ENCODE data around the gene EPB41L1. TPM values are rescaled to one million over a fixed set of nuclear protein-coding genes. Genes with fewer than 3 reads are reported as not detected.

EPB41L1 gene
- polyA plus RNA-seq, 1 donor (not counting 4 experiments of a cell fraction or from before 2014, with no cell fraction given) = 1.2 TPM

DNA sequence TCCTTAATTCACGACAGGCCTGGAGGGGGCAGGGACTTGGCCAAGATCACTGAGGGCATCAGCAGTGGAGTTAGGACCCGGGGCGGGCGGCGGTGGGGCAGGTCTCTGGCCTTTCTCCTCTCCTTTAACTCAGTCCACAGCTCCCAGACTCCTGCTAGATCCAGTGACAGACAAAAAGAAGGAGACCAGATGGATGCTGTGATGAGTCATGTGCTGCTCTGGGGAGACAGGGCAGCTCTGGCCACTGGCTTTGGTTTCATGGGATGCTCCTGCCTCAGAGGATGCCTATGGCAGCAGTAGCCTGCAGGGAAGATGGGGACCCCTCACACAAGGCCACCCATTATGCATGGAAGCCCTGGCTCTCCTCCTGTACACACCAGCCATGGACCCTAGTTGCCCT lies 20.5 kb downstream of the EPB41L1 start:
- Histone ChIP-seq H3K27me3 (ENCODE audit: control insufficient read depth, extremely low read depth, insufficient read depth, low read length) (no peaks in the 10 kb centered on the region), H3K4me3 (ENCODE audit: control insufficient read depth in 2 of 3, extremely low read depth in 1 of 3, insufficient read depth in 2 of 3, low read depth in 1 of 3, low read length in 3 of 3) (no peak overlapping the region), H3K9ac (ENCODE audit: control insufficient read depth, extremely low read depth, insufficient read depth, low read length) (no peak overlapping the region), H3K9me1 (ENCODE audit: control insufficient read depth, extremely low read depth, insufficient read depth, low read length) (no peaks in the 10 kb centered on the region), H3K27ac (ENCODE audit: control insufficient read depth, insufficient read depth, low read length) (no peak overlapping the region), H3K79me2 (ENCODE audit: control insufficient read depth, insufficient read depth, low read length) (no peaks in the 10 kb centered on the region), H4K20me1 (ENCODE audit: control insufficient read depth, extremely low read depth, insufficient read depth, low read length) (no peaks in the 10 kb centered on the region), H2AFZ (ENCODE audit: control insufficient read depth, low read length) (no peak overlapping the region), H3K4me2 (ENCODE audit: control insufficient read depth, extremely low read depth, insufficient read depth, low read depth, low read length) (no peak overlapping the region), H3K4me1 (ENCODE audit: control insufficient read depth, extremely low read depth, insufficient read depth, low read length) (no peaks in the 10 kb centered on the region), H3K9me3 (ENCODE audit: control insufficient read depth, low read depth, low read length) (no peaks in the 10 kb centered on the region), H3K36me3 (ENCODE audit: control insufficient read depth in 2 of 2, extremely low read depth in 1 of 2, insufficient read depth in 2 of 2, low read length in 2 of 2) (no peaks in the 10 kb centered on the region)
- no peak for DNase-seq (ENCODE audit: low read depth, low spot score)
- TF ChIP-seq, protein P1, sequence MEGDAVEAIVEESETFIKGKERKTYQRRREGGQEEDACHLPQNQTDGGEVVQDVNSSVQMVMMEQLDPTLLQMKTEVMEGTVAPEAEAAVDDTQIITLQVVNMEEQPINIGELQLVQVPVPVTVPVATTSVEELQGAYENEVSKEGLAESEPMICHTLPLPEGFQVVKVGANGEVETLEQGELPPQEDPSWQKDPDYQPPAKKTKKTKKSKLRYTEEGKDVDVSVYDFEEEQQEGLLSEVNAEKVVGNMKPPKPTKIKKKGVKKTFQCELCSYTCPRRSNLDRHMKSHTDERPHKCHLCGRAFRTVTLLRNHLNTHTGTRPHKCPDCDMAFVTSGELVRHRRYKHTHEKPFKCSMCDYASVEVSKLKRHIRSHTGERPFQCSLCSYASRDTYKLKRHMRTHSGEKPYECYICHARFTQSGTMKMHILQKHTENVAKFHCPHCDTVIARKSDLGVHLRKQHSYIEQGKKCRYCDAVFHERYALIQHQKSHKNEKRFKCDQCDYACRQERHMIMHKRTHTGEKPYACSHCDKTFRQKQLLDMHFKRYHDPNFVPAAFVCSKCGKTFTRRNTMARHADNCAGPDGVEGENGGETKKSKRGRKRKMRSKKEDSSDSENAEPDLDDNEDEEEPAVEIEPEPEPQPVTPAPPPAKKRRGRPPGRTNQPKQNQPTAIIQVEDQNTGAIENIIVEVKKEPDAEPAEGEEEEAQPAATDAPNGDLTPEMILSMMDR (optimal IDR thresholded peaks at IDR 0.05 in 1 of 3, IDR thresholded peaks at IDR 0.05 in 1 of 3, conservative IDR thresholded peaks at IDR 0.05 in 1 of 3; ENCODE audit: extremely low read depth in 1 of 3, insufficient read depth in 2 of 3, low read length in 3 of 3) = no peak
- TF ChIP-seq EZH2 (IDR thresholded peaks at IDR 0.05; ENCODE audit: low read length) = no peak
- no peak for FAIRE-seq
- dilution Hi-C loops (cut with MboI; ENCODE audit: extremely low pct_ligation_motif_present, low sequenced_read_pairs) = no loop called here

DNA sequence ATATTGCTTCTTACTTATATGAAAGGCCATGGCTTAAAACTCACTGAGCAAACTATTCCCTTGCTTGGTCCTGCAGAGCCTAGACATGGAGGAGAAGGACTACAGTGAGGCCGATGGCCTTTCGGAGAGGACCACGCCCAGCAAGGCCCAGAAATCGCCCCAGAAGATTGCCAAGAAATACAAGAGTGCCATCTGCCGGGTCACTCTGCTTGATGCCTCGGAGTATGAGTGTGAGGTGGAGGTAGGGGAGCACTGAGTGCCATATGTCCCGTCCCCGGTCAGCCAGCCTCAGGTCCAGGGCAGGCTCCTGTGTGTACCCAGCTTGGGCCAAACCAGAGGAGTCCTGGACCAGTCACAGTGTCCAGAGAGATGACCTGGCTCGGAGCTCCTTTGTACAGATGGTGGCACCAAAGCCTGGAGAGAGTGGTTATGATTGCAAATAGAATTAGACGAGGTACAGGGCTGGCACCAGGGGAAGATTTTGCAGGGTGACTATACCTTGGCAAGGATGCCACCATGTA lies 21.0 kb downstream of the EPB41L1 start:
- Histone ChIP-seq H3K4me2 (ENCODE audit: control insufficient read depth, extremely low read depth, insufficient read depth, low read depth, low read length) (no peak overlapping the region), H3K4me1 (ENCODE audit: control insufficient read depth, extremely low read depth, insufficient read depth, low read length) (no peaks in the 10 kb centered on the region), H3K4me3 (ENCODE audit: control insufficient read depth in 2 of 3, extremely low read depth in 1 of 3, insufficient read depth in 2 of 3, low read depth in 1 of 3, low read length in 3 of 3) (no peak overlapping the region), H3K9me3 (ENCODE audit: control insufficient read depth, low read depth, low read length) (no peaks in the 10 kb centered on the region), H3K36me3 (ENCODE audit: control insufficient read depth in 2 of 2, extremely low read depth in 1 of 2, insufficient read depth in 2 of 2, low read length in 2 of 2) (no peaks in the 10 kb centered on the region), H3K27me3 (ENCODE audit: control insufficient read depth, extremely low read depth, insufficient read depth, low read length) (no peaks in the 10 kb centered on the region), H3K27ac (ENCODE audit: control insufficient read depth, insufficient read depth, low read length) (no peak overlapping the region), H4K20me1 (ENCODE audit: control insufficient read depth, extremely low read depth, insufficient read depth, low read length) (no peaks in the 10 kb centered on the region), H3K9ac (ENCODE audit: control insufficient read depth, extremely low read depth, insufficient read depth, low read length) (no peak overlapping the region), H3K9me1 (ENCODE audit: control insufficient read depth, extremely low read depth, insufficient read depth, low read length) (no peaks in the 10 kb centered on the region), H3K79me2 (ENCODE audit: control insufficient read depth, insufficient read depth, low read length) (no peaks in the 10 kb centered on the region), H2AFZ (ENCODE audit: control insufficient read depth, low read length) (no peak overlapping the region)
- no peak for DNase-seq (ENCODE audit: low read depth, low spot score)
- TF ChIP-seq, protein P1 (optimal IDR thresholded peaks at IDR 0.05 in 1 of 3, IDR thresholded peaks at IDR 0.05 in 1 of 3, conservative IDR thresholded peaks at IDR 0.05 in 1 of 3; ENCODE audit: extremely low read depth in 1 of 3, insufficient read depth in 2 of 3, low read length in 3 of 3) = no peak
- no peak for TF ChIP-seq EZH2 (IDR thresholded peaks at IDR 0.05; ENCODE audit: low read length)
- FAIRE-seq = no peak
- dilution Hi-C loops (cut with MboI; ENCODE audit: extremely low pct_ligation_motif_present, low sequenced_read_pairs) = no loop called here
